SK-N-SH (cell line): ENCODE measurements around the gene MYO16.

Experiments used
- EZH2phosphoT487 ChIP-seq: fragments of 200-600 bp; sonication (generic); IDR thresholded peaks from 2 replicates; pipeline ENCODE4 v1.6.1; 2017; ENCODE audit warnings: low read depth, mixed run types, mild to moderate bottlenecking, antibody characterized with exemption, moderate library complexity, borderline replicate concordance
- FOXM1 ChIP-seq: IDR thresholded peaks from 2 replicates; pipeline ENCODE4 v1.4.0; 2012; ENCODE audit warnings: low read depth, mild to moderate bottlenecking
- MXI1 ChIP-seq: IDR thresholded peaks from 2 replicates; pipeline ENCODE4 v1.6.1; 2012; ENCODE audit warnings: mild to moderate bottlenecking, low read depth, low read length, improper control_type of control experiment
- RCOR1 ChIP-seq: fragments of 150-350 bp; IDR thresholded peaks from 2 replicates; pipeline ENCODE4 v1.6.1; 2017; ENCODE audit warnings: antibody characterized with exemption, low read length

GRCh38 chr13:108615241-108615640 lies 14.2 kb upstream of the MYO16 start:
- TF ChIP-seq RCOR1 (no peak), FOXM1 (no peak), MXI1 (no peak), EZH2phosphoT487 (no peak)
